Epithelial cell of prostate (primary cell): ENCODE data around the gene PLIN5.

ENCODE experiments used
- DNase-seq: peaks from one replicate; pipeline ENCODE4 v3.0.0-alpha.2; 2011; ENCODE audit warnings: low read depth, low spot score
- H3K27ac ChIP-seq: fragments of 450-650 bp; 2 replicates; pipeline ENCODE4 v1.5.1; 2017; ENCODE audit warnings: mild to moderate bottlenecking

Gene PLIN5

DNA sequence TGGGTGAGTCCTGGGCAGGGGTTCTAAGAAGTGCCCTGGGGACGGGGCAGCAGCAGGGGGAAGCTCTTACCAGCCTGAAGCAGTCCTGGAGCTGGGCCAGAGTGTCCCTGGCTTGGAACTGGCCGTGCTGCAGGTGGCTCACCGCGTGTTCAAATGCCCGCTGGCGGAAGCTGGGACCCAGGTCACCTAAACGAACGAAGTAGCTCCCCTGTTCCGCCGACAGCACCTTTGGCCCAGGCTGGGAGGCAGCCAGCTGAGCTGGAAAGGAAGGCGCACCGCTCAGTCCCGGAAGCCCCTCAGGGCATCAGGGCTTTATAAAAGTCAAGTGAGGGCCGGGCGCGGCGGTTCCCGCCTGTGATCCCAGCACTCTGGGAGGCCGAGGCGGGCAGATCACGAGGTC, 26.3 kb downstream of the PLIN5 start:
- no peak for DNase-seq
- no peak overlapping the region for H3K27ac ChIP-seq

DNA sequence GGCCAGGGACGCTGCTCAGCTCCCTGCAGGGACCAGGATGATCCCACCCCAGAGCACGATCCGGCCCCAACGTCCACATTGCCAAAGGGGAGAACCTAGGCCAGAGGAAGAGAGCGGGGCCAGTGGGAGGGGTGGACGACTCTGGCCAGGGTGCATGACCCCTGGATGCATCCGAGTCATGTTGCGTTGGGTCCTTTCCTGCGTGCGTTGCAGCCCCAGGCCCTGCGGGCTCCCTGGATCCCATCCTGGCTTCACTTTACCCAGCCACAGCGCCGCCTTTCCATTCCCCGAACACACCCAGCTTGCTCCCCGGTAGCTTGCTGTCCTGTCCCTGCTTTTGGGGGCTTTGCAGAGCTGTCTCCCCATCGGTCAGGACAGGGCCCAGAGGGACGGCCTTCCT, 27.2 kb downstream of the PLIN5 start:
- DNase-seq, result no peak

DNA sequence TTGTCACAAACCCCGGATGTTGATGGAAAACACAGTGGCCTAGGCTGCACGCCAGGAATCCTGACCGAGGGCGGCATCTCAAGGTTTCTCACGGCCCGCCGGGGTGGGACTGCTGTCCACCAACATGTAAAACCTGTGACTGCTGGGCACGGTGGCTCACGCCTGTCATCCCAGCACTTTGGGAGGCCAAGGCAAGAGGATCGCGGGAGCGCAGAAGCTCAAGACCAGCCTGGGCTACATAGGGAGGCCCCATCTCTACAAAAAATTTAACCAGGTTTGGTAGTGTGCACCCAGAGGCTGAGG, 27.9 kb downstream of the PLIN5 start:
- DNase-seq, result no peak
- H3K27ac ChIP-seq, result no peak overlapping the region

More for the DNA sequence above, 27.2 kb downstream of the PLIN5 start:
- H3K27ac ChIP-seq, result no peak overlapping the region

DNA sequence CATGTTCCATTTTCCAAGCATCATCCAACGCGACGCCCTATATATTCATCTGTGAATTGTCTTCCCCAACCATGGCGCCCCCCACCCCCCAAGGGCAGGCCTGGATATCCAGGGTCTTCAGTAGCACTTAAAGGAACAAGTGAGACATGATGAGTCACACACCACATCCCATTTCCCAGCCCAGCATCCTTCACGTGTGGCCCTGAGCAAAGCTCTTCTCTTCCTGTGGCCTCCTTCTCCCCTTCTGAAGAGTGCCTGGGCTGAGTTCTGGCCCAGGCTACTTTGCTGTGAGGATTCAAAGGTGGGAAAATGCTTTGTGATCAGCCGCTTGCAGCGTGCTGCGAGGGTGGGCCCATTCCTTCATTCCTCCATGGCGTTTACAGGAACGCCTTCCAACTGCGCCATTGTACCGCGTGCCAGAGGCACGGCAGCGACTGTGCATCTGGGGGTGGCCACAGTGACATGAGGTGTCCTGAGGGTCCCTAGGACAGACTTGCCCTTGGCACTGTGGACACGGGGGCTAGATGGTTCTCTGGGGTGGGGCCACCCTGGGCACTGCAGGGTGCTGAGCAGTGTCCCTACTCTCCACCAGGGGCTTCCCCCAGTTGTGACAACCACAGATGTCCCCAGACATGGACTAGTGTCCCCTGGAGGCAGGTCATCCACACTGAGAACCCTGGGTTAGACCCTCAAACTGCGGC, 28.4 kb downstream of the PLIN5 start:
- H3K27ac ChIP-seq, result no peak overlapping the region
- no peak for DNase-seq

DNA sequence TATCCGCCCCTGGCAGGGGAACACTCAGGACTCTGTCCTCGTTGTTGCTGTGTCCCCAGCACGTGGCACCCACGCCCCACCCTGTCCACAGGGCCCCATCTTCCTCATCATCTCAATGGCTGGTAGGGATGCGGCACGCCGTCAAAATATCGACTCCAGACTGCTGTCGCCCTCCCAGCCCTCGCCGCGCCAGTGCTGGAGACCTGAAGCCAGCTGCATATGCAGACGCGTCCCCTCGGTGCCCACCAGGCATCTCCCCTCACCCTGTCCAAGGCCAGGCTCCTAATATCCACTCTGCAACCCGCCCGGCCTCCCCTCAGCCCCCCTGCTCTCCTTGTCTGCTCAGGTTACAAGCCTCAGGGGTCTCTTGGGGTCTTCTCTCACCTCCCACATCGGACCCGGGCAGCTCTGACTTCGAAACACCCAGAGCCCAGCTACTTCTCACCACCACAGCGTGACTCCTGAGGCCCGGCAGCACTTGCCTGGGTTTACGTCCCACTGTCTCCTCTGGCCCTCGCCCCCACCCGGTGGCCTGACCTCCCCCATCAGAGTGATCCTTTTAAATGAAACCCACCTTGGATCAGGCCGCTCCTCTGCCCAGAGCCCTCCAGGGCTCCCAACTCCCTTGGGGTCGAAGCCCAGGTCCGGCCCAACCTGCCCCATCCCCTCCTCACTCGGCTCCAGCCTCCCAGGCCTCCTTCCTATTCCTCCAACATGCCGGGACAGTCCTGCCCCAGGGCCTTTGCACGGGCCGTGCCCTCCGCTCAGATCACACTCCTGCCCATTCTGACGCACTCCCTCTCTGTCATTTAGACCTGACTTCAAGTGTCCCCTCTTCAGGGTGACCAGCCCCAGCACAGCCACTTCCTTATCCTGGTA, 29.2 kb downstream of the PLIN5 start:
- H3K27ac ChIP-seq, result no peak overlapping the region
- no peak for DNase-seq

DNA sequence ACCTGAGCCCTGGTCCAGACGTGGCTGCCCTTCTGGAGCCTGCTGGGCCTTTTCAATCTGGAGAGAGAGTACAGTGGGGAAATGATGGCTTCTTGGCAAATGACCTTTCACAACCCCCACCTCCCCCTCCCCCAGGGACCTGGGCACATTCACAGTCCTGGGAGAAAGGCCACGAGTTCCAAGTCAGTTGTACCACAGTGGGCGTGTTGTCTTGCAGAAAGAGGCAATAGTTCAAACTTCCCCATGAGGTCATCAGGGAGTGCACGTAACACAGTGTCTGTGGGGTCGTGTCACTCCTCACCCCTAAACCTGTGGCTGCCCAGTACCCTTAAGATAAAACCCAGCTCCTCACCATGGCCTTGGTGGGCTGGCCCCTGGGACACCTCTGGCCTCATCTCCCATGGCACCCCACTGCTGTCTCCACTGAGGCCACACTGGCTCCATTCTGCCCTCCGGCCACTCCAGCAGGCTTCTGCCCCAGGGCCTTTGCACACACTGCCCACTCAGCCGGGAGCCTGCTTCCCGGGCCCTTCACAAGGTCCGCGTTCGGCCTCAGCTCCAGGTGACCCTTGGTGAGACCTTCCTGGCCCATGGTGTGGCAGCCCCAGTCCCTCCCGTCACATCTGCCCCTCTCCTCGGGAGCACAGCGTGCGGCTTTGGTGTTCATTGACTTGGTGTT, 30.0 kb downstream of the PLIN5 start:
- no peak overlapping the region for H3K27ac ChIP-seq
- no peak for DNase-seq

DNA sequence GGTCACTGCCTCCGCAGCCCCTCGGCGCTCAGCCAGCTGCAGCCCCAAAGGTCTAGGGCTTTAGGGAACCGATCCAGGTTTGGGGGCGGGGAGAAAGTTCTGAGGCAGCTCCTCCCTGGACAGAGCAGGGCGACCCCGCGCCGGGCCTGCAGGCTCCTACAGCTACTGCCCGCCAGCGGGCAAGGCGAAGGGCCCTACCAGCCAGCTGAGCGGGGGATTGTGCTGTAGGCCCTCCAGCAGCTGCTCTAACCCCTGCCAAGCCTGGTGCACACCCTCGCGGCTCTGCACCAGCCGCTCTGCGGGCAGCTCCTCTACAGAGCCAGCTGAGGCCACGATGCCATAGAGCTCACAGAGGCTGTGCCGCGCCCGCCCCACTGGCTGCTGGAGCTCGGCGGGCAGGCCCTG, 30.7 kb downstream of the PLIN5 start:
- DNase-seq, result no peak
- no peak overlapping the region for H3K27ac ChIP-seq

DNA sequence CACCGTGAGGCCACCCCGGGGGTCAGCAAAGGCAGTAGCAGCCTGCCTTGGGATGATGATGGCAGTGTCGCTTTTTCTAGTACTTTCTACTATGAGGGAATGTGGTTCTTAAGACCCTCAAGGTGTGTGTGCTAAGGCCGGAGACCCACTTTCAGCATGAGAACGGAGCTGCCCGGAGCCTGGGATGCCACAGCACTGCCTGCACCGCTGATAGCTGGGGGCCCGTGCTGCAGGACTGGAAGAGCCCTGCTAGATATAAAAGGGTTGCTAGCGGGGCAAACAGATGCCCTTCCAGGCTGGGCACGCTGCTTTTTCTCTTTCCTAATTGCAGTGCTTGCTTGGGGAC, 31.2 kb downstream of the PLIN5 start:
- H3K27ac ChIP-seq, result no peak overlapping the region
- DNase-seq, result no peak

DNA sequence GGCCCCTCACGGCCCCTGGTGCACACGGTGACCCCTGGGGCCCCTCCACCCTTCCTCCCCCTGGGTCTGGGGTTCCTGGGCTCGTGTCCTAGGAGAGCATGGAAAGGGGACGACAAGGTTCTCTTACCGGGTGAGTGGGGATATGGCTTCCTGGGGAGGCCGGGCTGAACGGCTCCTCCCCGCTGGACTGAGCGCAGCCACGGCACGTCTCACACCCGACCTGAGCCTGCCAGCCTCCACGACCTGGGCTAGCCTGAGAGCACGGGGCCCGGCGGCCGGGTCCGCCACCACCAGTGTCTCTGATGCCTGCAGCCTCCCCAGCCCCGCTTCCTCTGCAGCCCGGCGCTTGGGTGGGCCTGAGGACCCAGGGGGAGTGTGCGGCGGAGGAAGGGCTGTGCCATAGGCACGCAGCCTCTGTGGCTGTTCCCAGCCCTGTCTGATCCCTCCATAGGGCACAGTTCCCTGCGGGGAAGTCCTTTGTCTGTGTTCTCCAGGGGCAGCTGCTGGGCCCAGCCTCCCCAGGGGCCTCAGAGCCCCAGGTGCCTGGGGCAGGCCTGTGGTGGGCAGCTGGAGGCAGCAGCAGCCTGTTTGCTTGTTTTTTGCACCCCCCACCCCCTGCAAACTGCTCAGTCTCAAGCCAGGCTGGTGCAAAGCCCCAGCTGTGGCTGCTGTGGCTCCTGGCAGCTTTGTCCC, 31.7 kb downstream of the PLIN5 start:
- no peak overlapping the region for H3K27ac ChIP-seq
- no peak for DNase-seq

DNA sequence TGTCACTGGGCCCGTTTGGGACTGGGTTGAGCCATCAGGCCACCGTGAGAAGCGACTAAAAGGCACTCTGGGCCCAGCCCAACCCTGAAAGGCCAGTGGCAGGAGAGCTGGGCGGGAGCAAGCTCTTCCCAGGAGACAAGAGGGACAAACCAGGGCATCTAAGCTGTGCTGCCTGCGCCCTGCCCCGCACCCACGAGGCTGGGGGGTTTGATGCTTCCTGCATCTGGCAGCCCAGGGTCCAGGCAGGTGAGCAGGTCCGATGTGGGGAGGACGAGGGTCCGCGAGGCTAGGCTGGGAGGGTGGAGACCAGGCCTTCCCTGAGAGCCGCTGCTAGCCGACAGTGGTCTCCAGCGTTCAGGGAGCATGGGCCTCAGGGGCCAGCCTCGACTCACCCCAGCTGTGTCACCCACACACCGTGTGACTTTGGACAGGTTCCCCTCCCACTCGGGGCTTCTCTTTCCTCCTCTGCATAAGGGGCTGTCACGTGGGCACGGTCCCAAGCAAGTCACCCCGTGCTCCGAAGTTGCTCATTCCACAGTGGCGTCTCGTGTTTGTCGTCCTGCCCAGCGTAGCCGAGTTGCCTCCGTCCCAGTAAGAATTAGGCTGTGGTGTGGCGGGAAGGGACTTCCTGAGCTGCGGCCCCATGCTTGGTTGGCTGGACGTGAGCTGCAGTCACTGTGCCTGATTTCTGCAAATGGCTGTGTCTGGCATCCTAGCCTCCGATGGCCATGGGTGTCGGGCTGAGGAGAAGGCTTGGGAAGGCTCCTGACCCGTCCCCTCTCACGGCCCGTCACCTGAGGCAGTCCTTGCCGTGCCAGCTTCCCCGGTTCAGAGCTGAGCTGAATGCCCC, 32.5 kb downstream of the PLIN5 start:
- no peak for DNase-seq
- H3K27ac ChIP-seq, result no peak overlapping the region

DNA sequence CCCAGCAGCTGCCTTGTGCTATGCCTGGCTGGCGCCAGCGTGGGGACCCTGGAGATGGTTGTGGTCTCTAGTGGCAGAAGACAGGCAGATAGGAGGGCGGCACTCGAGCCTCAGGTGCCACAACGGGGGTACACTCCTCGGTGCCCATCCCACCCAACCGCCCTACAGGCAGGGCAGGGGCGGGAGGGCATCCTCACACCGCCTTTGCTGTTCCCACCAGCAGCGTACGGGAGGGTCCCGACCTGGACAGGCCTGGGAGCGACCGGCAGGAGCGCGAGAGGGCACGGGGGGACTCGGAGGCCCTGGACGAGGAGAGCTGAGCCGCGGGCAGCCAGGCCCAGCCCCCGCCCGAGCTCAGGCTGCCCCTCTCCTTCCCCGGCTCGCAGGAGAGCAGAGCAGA, 33.3 kb downstream of the PLIN5 start:
- H3K27ac ChIP-seq, result no peak overlapping the region
- DNase-seq, result no peak

DNA sequence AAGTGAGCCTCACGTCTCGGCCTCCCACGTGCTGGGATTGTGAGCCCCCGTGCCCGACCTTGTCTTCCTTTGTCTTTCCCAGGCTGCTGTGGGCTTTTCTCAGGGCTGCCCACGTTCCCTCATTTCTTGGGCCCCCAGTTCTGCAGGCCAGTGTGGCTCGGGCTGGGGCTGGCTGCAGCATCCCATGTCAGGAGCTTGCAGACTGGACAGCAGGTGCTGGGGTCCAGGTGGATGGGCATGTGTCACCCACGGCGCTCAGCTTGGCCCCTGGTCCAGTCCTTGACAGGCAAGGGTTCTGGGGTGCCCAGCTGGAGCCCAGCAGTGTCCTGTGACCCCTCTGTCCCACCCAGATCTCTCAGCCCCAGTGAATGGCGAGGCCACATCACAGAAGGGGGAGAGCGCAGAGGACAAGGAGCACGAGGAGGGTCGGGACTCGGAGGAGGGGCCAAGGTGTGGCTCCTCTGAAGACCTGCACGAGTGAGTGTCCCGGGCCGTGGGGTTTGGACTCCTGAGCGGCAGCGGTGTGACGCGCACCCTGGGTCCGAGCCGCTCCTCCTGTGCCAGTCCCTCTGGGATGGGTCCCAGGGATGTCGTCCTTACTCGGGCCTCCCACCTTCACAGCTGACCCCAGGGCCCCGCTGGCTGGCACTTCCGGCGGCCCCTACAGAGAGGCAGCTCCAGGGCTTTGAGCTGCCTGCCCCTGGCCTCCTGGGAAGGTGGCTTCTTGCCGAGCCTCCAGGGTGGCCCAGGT, 34.0 kb downstream of the PLIN5 start:
- no peak overlapping the region for H3K27ac ChIP-seq
- no peak for DNase-seq

DNA sequence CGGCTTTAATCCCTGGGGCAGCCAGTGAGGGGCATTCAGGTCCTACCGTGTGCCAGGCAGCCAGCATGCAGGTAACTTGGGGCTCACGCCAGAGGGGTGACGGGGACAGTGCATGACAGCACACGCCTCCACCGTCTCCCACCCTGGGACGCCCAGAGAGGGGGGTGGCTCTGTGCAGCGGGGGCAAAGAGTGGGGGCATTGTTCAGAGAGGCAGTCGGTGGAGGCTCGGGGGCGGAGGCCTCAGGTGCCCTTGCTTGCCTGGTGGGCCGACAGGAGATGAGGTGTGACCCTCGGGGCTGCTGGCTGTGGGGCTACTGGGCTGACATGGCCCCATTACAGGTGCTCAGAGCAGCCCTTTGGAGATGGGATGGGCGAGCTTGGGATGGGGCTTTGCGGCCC, 35.2 kb downstream of the PLIN5 start:
- DNase-seq, result no peak
- no peak overlapping the region for H3K27ac ChIP-seq

DNA sequence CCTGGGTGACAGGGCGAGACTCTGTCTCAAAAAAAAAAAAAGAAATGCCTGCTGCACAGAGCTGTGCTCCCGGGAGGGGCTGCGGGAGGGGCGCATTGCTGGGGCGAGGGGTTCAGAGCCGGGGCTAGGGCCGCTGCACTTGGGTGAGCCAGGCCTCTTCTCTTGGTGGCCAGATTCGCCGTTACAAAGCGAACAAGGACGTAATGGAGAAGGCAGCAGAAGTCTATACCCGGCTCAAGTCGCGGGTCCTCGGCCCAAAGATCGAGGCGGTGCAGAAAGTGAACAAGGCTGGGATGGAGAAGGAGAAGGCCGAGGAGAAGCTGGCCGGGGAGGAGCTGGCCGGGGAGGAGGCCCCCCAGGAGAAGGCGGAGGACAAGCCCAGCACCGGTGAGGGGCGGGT, 35.7 kb downstream of the PLIN5 start:
- DNase-seq, result no peak
- H3K27ac ChIP-seq, result no peak overlapping the region

DNA sequence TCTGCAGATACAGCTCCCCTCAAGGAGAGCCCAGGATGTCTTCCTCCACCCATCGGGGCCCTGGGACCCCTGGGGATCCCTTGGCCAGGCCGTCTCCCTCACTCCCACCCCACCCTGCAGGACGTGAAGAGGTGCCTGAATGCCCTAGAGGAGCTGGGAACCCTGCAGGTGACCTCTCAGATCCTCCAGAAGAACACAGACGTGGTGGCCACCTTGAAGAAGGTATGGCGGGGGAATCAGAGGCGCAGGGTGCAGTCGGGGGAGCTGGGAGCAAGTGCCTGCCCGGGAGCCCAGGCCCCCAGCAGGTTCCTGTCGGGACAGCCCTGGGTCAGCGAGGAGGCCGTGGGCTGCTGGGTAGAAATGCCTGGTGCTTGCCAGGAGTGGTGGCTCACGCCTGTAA, 36.3 kb downstream of the PLIN5 start:
- H3K27ac ChIP-seq, result no peak overlapping the region
- DNase-seq, result no peak

DNA sequence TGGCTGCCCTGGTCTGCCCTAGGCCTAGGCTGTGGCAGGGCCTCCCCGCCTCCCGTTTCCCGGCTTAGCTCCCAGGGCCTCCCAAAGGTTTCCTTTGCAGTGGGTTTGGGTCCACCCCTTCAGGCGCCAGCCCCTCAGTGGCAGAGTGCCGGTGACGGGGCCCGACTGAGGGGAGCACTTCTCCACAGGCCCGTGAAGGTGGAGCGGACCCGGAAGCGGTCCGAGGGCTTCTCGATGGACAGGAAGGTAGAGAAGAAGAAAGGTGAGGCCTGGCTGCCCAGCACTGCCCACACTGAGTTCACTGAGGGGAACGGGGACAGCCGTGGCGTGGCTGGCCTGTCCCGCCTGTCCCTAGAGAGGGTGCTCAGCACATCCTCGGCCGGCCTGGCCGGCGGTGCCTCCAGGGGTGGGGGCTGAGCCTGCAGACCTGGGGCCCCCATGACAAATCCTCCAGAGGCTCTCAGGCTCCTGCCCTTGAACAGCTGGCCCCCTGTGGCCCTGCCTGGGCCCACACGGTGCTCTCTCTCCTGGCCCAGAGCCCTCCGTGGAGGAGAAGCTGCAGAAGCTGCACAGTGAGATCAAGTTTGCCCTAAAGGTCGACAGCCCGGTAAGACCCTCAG, 37.1 kb downstream of the PLIN5 start:
- no peak overlapping the region for H3K27ac ChIP-seq
- no peak for DNase-seq

DNA sequence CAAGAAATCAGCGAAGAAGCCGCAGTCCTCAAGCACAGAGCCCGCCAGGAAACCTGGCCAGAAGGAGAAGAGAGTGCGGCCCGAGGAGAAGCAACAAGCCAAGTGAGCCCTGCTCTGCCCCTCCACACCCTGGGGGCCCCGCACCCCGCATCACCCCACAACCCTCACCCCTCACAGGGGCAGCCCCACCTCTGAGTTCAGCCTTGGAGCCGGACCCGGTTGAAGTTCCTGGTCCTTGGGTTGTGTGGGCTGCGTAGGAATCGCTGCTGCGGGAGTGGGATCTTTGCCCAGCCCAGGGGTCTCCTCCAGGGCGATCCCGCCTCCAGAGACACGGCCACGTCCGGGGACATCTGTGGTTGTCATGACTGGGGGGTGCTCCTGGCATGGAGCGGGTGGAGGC, 38.7 kb downstream of the PLIN5 start:
- H3K27ac ChIP-seq, result no peak overlapping the region
- DNase-seq, result no peak

DNA sequence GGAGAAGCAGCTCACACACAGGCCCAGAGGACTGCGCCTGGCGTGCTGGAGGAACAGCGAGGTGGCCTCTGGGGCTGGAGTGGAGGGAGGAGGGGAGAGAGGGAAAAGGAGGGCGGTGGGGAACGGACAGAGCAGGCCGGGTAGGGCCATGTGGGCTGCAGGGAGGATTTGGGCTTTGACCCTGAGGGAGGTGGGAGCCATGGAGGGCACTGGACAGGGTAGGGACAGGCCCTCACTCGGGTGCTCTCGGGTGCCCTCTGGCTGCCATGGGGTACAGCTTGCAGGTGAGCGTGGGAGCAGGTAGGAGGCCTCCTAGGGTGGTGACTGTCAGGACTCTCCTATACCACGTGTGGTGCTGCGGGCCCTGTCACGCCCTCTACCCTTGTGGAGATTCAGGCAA, 39.6 kb downstream of the PLIN5 start:
- no peak for DNase-seq
- no peak overlapping the region for H3K27ac ChIP-seq

DNA sequence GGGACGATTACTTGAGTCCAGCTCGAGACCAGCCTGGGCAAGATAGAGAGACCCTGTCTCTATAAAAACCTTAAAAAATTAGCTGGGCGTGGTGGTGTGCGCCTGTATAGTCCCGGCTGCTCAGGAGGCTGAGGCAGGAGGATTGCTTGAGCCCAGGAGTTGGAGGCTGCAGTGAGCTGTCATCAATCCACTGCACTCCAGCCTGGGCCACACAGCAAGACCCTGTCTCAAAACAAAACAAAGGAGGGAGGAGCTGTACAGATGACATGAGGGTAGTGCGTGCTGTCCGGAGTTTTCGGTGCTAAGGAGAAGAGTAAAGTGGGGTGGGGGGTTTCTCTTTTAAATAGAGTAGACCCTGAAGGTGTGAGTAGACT, 40.3 kb downstream of the PLIN5 start:
- H3K27ac ChIP-seq, result no peak overlapping the region

More for the DNA sequence above, 40.3 kb downstream of the PLIN5 start:
- no peak for DNase-seq
